Activated naive CD8-positive, alpha-beta T cell treated with anti-CD3 and anti-CD28 coated beads, Interleukin-2, amount 10 ng/mL, durations not matched to agents 7 days and 5 days (primary cell): ENCODE results near the gene NELFCD. TPM values are rescaled to one million over a fixed set of nuclear protein-coding genes. Genes with fewer than 3 reads are reported as not detected.
"Not testable (repeated sequence)": the region's sequence is repeated elsewhere in the genome, so short reads cannot be mapped to it uniquely, and the experiment has no call there.

Source experiments
- ATAC-seq: fragments of 150-1000 bp; cut with Tn5 transposase; one replicate; pipeline ENCODE4 v1.10.0; 2021; ENCODE audit warnings: low read depth, moderate library complexity
- POLR2A ChIA-PET: fragments of 350-600 bp; sonication (Branson Sonifier 250); formaldehyde crosslinking; loops from one replicate; lab custom pipeline; 2021; ENCODE audit warnings: antibody characterized with exemption; lab: Charles Lee
- DNase-seq: peaks from one replicate; pipeline ENCODE4 v3.0.0; 2021
- H3K27ac Mint-ChIP-seq: one replicate; pipeline ENCODE4 v1.8.0; 2022; ENCODE audit warnings: mild to moderate bottlenecking, mixed read lengths
- H3K27me3 Mint-ChIP-seq: one replicate; pipeline ENCODE4 v1.8.0; 2022; ENCODE audit warnings: mild to moderate bottlenecking, moderate library complexity, mixed read lengths
- H3K36me3 Mint-ChIP-seq: one replicate; pipeline ENCODE4 v1.8.0; 2021; ENCODE audit warnings: mild to moderate bottlenecking, mixed read lengths
- H3K4me1 Mint-ChIP-seq: one replicate; pipeline ENCODE4 v1.8.0; 2021; ENCODE audit warnings: mixed read lengths
- H3K4me3 Mint-ChIP-seq: one replicate; pipeline ENCODE4 v1.8.0; 2022; ENCODE audit warnings: mild to moderate bottlenecking, moderate library complexity, mixed read lengths
- H3K9me3 Mint-ChIP-seq: one replicate; pipeline ENCODE4 v1.8.0; 2021; ENCODE audit warnings: mixed read lengths
- total RNA-seq, 2 experiments: library from RNA; stranded (reverse); gene quantifications; one replicate each; pipeline ENCODE4 v1.2.3, GENCODE V29; 2021

Gene NELFCD
- total RNA-seq, 2 experiments from 2014 or later = 71.7 to 76.4 TPM

DNA sequence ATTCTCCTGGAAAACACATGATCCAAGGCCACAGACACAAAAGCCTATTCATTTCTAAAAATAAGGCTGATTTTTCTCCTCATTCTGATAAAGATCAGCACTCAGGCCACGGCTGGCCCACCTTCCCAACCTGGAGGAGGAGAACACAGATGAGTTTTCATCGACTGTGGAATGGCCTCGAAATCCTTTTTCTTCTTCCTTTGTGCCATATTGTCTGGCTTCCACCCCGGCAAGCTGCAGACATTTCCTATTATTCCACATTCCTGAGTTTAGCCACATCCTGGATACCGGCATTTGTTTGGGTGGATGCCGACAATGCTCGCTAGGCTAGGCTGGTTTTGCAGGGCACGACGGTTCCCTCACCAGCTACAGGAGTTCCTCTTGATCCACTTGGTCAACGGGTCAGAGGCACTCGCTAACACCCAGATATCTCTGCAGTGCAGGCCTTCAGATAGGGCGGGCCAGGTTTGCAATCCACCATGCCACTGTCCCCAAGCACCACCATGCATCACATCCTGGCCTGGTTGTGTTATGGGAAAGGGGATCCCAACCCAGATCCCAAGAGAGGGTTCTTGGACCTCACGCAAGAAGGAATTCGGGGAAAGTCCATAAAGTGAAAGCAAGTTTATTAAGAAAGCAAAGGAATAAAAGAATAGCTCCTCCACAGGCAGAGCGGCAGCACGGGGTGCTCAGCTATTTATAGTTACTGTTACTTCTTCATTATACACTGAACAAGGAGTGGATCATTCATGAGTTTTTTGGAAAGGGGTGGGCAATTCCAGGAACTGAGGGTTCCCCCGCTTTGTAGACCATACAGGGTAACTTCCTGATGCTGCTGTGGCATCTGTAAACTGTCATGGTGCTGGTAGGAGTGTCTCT lies 30.2 kb downstream of the NELFCD start:
- Mint-ChIP-seq H3K27ac (peak overlapping the region; percentile 48), H3K9me3 (no peaks in the 10 kb centered on the region), H3K4me3 (peak overlapping the region; percentile 72), H3K27me3 (no peaks in the 10 kb centered on the region), H3K4me1 (peaks cover 47% of the 10 kb centered on the region), H3K36me3 (no peaks in the 10 kb centered on the region)
- DNase-seq (no peak), ATAC-seq (peak; percentile 62)
- POLR2A ChIA-PET = interaction anchor here (1.1 kb wide), 1 partner anchor 21 kb away, joined by 11 read pairs; the partner anchor contains the start of gene ATP5F1E

- peak overlapping the region; percentile 48 for H3K27ac Mint-ChIP-seq
- POLR2A ChIA-PET = interaction anchor here (1.1 kb wide), 1 partner anchor 20 kb away, joined by 11 read pairs; the partner anchor contains the start of gene ATP5F1E
- peaks cover 53% of the 10 kb centered on the region for H3K4me1 Mint-ChIP-seq
- ATAC-seq, H3K9me3 Mint-ChIP-seq, DNase-seq, H3K27me3 Mint-ChIP-seq, H3K36me3 Mint-ChIP-seq: not testable (repeated sequence)
- peak overlapping the region; percentile 72 for H3K4me3 Mint-ChIP-seq
Measured at GRCh38 chr20:59011874-59012157, 30.8 kb downstream of the NELFCD start.

- no peaks in the 10 kb centered on the region for H3K27me3 Mint-ChIP-seq
- peaks cover 58% of the 10 kb centered on the region for H3K4me1 Mint-ChIP-seq
- ATAC-seq = no peak
- H3K9me3 Mint-ChIP-seq = no peaks in the 10 kb centered on the region
- POLR2A ChIA-PET = interaction anchor here (5.4 kb wide), 1 partner anchor 19 kb away, joined by 36 read pairs; the partner anchor contains the start of gene ATP5F1E
- H3K4me3 Mint-ChIP-seq = peak overlapping the region; percentile 8
- H3K27ac Mint-ChIP-seq = no peak overlapping the region
- no peaks in the 10 kb centered on the region for H3K36me3 Mint-ChIP-seq
- DNase-seq = no peak
Measured at GRCh38 chr20:59013031-59013951, 32.2 kb downstream of the NELFCD start.

DNA sequence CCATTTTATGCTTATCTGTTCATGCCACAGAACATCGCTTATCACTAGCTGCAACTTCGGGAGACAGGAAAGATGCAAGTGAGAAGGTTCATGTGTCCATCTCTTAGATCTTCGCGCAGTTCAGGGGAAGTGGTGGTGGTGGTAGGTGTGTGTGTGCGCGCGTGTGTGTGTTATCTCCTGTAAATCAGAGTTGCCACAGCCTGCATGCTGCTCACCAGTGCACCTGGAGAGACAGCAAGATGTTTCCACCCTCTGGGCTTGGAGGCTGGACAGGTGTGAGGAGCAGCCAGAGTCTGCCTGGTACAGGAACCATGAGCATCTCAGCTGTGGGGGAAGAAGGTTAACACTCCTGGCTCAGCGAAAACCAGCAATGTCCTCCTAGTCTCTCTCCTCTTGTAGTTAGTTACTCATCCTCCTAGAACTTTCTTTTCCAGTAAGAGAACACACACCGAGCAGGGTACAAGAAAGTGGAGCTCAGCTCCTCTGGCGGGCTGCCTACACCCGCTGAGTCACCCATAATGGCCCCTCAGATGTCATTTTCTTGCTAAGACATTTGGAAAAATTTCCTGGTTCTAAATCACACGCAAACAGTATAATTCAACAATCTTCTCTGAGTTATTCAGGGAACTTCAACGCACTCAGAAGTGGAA lies 33.0 kb downstream of the NELFCD start:
- H3K36me3 Mint-ChIP-seq = no peaks in the 10 kb centered on the region
- POLR2A ChIA-PET = interaction anchor here (1.1 to 5.4 kb wide), 3 partner anchors 15 to 208 kb away, joined by 3 to 36 read pairs (median 5); partner anchors contain the start of gene ATP5F1E
- peak overlapping the region; percentile 35 for H3K27ac Mint-ChIP-seq
- peak overlapping the region; percentile 1 for H3K4me3 Mint-ChIP-seq
- no peaks in the 10 kb centered on the region for H3K27me3 Mint-ChIP-seq
- peaks cover 58% of the 10 kb centered on the region for H3K4me1 Mint-ChIP-seq
- DNase-seq = peak; percentile 53
- H3K9me3 Mint-ChIP-seq = no peaks in the 10 kb centered on the region
- peak; percentile 76 for ATAC-seq

- Mint-ChIP-seq H3K36me3 (no peaks in the 10 kb centered on the region), H3K4me3 (no peak overlapping the region), H3K9me3 (no peaks in the 10 kb centered on the region), H3K27ac (no peak overlapping the region), H3K27me3 (no peaks in the 10 kb centered on the region), H3K4me1 (peaks cover 58% of the 10 kb centered on the region)
- ATAC-seq (no peak), DNase-seq (no peak)
- POLR2A ChIA-PET = interaction anchor here (1.1 to 5.4 kb wide), 3 partner anchors 14 to 207 kb away, joined by 3 to 36 read pairs (median 5); partner anchors contain the start of gene ATP5F1E
Measured at GRCh38 chr20:59014680-59015389, 33.8 kb downstream of the NELFCD start.

DNA sequence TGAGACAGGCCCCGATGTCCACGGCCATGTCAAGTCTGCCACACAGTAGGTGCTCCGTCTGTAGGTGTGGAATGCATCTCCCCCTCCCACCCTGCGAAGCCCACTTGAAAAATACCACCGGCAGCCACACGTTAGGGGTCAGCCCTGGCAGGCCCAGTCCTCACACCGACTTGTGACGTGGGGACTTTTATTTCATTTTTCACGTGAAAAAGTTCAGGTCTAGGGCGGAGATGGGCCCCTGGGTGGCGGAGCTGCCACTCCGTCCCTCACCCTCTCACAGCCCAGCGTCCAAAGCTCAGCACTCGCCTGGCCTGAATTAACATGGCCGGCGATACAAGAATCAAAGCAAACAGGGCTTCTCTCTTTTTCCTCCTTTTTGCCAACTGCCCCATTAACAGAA lies 34.4 kb downstream of the NELFCD start:
- Mint-ChIP-seq H3K4me3 (no peak overlapping the region), H3K36me3 (no peaks in the 10 kb centered on the region), H3K9me3 (no peaks in the 10 kb centered on the region), H3K4me1 (peaks cover 55% of the 10 kb centered on the region), H3K27ac (no peak overlapping the region), H3K27me3 (no peaks in the 10 kb centered on the region)
- POLR2A ChIA-PET = interaction anchor here (1.3 to 5.4 kb wide), 2 partner anchors 13 to 16 kb away, joined by 5 to 36 read pairs; partner anchors contain the start of gene ATP5F1E
- ATAC-seq (no peak), DNase-seq (no peak)

- ATAC-seq = no peak
- Mint-ChIP-seq H3K36me3 (no peaks in the 10 kb centered on the region), H3K9me3 (no peaks in the 10 kb centered on the region), H3K27me3 (no peaks in the 10 kb centered on the region), H3K4me3 (peak overlapping the region; percentile 20), H3K4me1 (peaks cover 49% of the 10 kb centered on the region), H3K27ac (peak overlapping the region; percentile 42)
- DNase-seq = no peak
- POLR2A ChIA-PET = interaction anchor here (5.4 kb wide), 1 partner anchor 16 kb away, joined by 36 read pairs; the partner anchor contains the start of gene ATP5F1E
Measured at GRCh38 chr20:59015812-59016711, 35.0 kb downstream of the NELFCD start.

- POLR2A ChIA-PET = interaction anchor here (0.9 to 5.4 kb wide), 2 partner anchors 15 to 31 kb away, joined by 4 to 36 read pairs; partner anchors contain the start of gene ATP5F1E
Measured at GRCh38 chr20:59016795-59017492, 35.9 kb downstream of the NELFCD start.

DNA sequence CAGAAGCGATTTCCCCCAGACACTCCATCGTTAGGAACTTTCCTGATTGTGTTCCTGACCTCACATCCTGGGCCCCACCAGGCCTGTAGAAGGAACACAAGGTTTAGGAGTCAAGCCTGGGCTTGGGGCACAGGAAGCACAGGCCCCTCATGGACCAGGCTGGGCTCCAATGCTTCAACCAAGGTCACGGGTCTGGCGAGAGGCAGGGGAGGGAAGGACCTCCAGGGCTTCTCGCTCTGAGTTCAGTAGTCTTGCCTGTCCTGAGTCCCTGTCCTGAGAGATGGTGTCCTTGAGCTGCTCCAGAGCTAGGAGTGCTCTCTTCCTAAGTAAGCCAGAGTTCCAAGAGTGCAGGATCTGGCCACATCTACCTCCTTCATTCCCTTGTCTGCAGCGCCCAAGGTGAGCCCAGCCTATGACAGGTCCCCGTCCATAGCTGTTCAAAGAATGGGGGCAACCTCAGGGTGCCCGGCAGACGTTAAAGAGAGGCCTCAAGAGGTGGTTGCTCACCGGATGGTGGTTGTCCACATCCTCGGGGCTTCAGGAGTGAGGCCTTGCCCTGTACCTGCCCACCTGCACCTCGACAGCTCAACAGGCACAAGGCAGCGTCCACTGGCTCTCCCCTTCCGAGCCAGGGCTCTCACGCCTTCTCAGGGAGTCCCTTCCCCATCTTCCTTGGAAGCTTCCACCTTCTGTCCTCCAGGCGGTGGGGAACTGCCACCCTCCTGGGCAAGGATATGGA lies 36.6 kb downstream of the NELFCD start:
- Mint-ChIP-seq H3K27ac (peak overlapping the region; percentile 37), H3K4me1 (peaks cover 33% of the 10 kb centered on the region), H3K9me3 (no peaks in the 10 kb centered on the region), H3K36me3 (peaks cover 2% of the 10 kb centered on the region), H3K27me3 (no peaks in the 10 kb centered on the region), H3K4me3 (no peak overlapping the region)
- no peak for DNase-seq
- POLR2A ChIA-PET = interaction anchor here (0.9 to 5.4 kb wide), 3 partner anchors 11 to 31 kb away, joined by 4 to 36 read pairs (median 4); partner anchors contain the start of gene ATP5F1E
- ATAC-seq = no peak

More at GRCh38 chr20:59016795-59017492, 35.9 kb downstream of the NELFCD start:
- Mint-ChIP-seq H3K4me3 (peak overlapping the region; percentile 36), H3K27ac (peak overlapping the region; percentile 37), H3K9me3 (no peaks in the 10 kb centered on the region), H3K27me3 (no peaks in the 10 kb centered on the region), H3K4me1 (peaks cover 40% of the 10 kb centered on the region), H3K36me3 (no peaks in the 10 kb centered on the region)
- DNase-seq = no peak
- ATAC-seq = no peak

GRCh38 chr20:59018817-59019216 lies 37.8 kb downstream of the NELFCD start:
- Mint-ChIP-seq H3K9me3 (no peaks in the 10 kb centered on the region), H3K27ac (no peak overlapping the region), H3K27me3 (no peaks in the 10 kb centered on the region), H3K4me3 (no peak overlapping the region), H3K36me3 (peaks cover 2% of the 10 kb centered on the region), H3K4me1 (peaks cover 23% of the 10 kb centered on the region)
- ATAC-seq = no peak
- DNase-seq = no peak
- POLR2A ChIA-PET = interaction anchor here (0.7 to 1.5 kb wide), 4 partner anchors 9 to 389 kb away, joined by 3 to 8 read pairs (median 4); partner anchors contain the start of gene ATP5F1E
